ENCODE data around the gene ZFR2.

Gene ZFR2

DNA sequence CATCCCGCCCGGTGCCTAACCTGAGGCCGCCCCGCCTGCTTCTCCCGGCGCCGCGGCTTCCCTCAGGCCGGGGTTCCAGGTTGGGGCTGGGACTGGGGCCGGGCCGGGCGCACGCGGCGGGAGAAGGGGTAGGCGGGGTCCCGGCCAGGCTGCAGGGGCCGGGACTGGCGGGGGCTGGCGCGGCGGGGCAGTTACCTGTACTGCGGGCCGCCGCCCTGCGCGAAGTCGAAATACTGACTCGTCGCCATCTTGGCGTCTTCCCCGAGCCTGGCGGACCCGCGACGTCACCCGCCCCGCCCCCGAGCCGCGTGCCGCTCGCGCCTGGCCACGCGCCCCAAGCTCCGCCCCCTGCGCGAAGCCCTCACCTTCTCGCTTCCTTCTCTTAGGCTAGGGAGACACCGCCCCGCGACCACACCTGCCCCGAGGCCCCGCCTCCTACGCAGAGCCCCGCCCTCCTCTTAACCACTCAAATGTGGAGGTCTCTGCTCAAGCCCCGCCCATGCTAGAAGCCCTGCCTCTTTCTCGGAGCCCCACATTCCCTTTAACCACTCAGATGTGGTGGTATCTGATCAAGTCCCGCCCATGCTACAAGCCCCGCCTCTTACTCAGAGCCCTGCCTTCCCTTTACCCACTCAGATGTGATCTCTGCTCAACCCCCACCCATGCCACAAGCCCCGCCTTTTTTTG, at the start of gene ZFR2:
ZFR2 (minus strand) TSS at position 269 of the 687 bp plus-strand sequence; CDS start at position 248, 21 bp downstream.
- DNase-seq (ENCODE audit: low read depth): no peak
- TF ChIP-seq, protein P1, sequence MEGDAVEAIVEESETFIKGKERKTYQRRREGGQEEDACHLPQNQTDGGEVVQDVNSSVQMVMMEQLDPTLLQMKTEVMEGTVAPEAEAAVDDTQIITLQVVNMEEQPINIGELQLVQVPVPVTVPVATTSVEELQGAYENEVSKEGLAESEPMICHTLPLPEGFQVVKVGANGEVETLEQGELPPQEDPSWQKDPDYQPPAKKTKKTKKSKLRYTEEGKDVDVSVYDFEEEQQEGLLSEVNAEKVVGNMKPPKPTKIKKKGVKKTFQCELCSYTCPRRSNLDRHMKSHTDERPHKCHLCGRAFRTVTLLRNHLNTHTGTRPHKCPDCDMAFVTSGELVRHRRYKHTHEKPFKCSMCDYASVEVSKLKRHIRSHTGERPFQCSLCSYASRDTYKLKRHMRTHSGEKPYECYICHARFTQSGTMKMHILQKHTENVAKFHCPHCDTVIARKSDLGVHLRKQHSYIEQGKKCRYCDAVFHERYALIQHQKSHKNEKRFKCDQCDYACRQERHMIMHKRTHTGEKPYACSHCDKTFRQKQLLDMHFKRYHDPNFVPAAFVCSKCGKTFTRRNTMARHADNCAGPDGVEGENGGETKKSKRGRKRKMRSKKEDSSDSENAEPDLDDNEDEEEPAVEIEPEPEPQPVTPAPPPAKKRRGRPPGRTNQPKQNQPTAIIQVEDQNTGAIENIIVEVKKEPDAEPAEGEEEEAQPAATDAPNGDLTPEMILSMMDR (IDR thresholded peaks at IDR 0.05; ENCODE audit: control insufficient read depth, insufficient read depth, low read depth, low read length, missing control alignments): no peak
- no peak within 1 kb of the TSS for H3K4me3 ChIP-seq (ENCODE audit: control insufficient read depth, low read depth, low read length)

DNA sequence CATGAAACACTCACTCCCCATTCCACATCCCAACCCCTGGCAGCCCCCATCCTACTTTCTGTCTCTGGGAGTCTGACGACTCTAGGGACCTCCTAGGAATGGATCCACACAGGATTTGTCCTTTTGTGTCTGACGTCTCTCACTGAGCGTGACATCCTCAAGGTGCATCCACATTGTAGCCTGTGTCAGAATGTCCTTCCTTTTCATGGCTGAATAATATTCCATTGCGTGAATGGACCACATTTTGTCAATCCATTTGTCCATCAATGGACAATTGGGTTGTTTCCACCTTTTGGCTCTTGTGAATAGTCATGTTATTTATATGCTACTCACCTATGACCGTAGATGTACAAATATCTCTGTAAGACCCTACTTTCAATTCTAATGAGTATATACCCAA, 47.2 kb upstream of the ZFR2 start:
- TF ChIP-seq, protein P1 (IDR thresholded peaks at IDR 0.05; ENCODE audit: control insufficient read depth, insufficient read depth, low read depth, low read length, missing control alignments): no peak
- H3K4me3 ChIP-seq (ENCODE audit: control insufficient read depth, low read depth, low read length): no peak overlapping the region
- no peak for DNase-seq (ENCODE audit: low read depth)

DNA sequence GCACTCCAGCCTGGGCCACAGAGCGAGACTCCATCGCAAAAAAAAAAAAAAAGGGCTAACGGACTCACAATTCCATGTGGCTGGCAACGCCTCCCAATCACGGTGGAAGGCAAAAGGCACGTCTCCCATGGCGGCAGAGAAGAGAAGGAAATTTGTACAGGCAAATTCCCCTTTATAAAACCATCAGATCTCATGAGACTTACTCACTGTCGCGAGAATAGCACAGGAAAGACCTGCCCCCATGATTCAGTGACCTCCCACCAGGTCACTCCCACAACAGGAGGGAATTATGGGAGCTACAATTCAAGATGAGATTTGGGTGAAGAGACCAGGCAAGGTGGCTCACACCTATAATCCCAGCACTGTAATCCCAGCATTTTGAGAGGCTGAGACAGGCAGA, 45.4 kb upstream of the ZFR2 start:
- TF ChIP-seq, protein P1 (IDR thresholded peaks at IDR 0.05; ENCODE audit: control insufficient read depth, insufficient read depth, low read depth, low read length, missing control alignments): no peak
- DNase-seq (ENCODE audit: low read depth): no peak
- H3K4me3 ChIP-seq (ENCODE audit: control insufficient read depth, low read depth, low read length): no peak overlapping the region

DNA sequence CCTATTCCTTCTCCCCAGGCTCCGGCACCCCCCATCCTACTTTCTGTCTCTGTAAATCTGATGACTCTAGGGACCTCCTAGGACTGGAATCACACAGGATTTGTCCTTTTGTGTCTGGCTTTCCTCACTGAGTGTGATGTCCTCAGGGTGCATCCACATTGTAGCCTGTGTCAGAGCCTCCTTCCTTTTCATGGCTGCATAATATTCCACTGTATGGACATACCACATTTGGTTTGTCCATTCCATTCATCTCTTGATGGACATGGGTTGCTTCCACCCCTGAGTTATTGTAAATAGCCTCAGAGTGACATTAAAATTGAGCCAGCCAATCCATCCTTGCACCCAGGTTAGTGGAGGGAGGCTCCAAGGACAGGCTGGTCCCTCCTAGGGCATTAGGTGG, 41.3 kb upstream of the ZFR2 start:
- no peak for DNase-seq (ENCODE audit: low read depth)
- H3K4me3 ChIP-seq (ENCODE audit: control insufficient read depth, low read depth, low read length): no peak overlapping the region
- TF ChIP-seq, protein P1 (IDR thresholded peaks at IDR 0.05; ENCODE audit: control insufficient read depth, insufficient read depth, low read depth, low read length, missing control alignments): no peak

DNA sequence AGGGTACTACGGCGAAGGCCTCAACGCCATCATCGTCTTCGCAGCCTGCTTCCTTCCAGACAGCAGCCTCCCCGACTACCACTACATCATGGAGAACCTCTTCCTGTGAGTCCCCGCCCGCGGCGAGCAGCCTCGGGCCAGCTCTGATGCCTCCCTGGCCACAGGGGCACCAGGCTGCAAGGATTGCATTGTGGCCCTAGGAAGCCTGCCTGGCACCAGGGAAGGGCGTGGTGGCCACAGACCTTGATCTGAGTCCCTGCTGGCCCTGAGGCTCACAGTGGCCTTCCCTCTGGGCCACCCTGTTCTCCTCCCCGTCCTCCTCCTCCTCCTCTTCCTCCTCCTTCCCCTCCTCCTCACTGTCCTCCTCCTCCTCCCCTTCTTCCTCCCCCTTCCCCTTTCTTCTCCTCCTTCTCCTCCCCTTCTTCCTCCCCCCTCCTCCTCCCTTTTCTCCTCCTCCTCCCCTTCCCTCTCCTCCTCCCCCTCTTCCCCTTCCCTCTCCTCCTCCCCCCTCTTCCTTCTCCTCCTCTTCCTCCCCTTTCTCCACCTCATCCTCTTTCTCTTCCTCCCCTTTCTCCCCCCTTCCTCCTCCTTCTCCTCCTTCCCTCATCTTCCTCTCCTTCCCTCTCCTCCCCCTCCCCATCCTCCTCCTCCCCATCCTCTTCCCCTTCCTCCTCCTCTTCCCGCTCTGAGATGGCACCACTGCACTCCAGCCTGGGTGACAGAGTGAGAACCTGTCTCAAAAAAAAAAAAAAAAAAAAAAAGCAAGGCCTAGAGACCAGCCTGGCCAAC, 39.6 kb upstream of the ZFR2 start:
- TF ChIP-seq, protein P1 (IDR thresholded peaks at IDR 0.05; ENCODE audit: control insufficient read depth, insufficient read depth, low read depth, low read length, missing control alignments): no peak

DNA sequence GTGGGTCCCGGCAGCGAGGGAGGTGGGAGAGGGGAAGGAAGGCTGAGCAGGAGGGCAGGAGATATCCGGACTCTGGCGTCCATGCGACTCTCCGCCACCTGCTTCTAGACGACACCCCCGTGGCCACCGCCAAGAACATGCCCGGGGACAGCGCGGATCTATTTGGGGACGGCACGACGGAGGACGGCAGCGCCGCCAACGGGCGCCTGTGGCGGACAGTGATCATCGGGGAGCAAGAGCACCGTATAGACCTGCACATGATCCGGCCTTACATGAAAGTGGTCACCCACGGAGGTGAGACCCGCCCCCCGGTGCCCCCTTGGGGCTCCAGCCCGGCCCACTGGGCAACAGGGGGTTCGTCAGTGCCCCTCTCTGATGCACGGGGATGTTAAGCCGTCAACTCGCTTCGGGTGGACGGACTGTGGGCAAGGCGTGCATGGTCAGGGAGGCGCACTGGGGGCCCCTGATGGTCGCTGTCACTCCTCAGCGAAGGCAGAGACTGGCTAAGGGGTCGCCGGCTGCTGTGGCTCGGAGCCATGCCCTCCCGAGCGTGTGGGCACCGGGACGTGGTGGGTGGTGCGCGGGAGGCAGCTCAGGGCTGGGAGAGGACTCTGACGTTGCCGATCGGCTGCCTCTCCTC, 38.9 kb upstream of the ZFR2 start:
- no peak for DNase-seq (ENCODE audit: low read depth)
- no peak overlapping the region for H3K4me3 ChIP-seq (ENCODE audit: control insufficient read depth, low read depth, low read length)
- TF ChIP-seq, protein P1 (IDR thresholded peaks at IDR 0.05; ENCODE audit: control insufficient read depth, insufficient read depth, low read depth, low read length, missing control alignments): no peak

More for the DNA sequence above, 39.6 kb upstream of the ZFR2 start:
- DNase-seq (ENCODE audit: low read depth): no peak
- H3K4me3 ChIP-seq (ENCODE audit: control insufficient read depth, low read depth, low read length): no peak overlapping the region

Data from AG09309 (cell line).